Measurements from ENCODE around the gene MYO3B.
"Not testable (repeated sequence)": the region's sequence is repeated elsewhere in the genome, so short reads cannot be mapped to it uniquely, and the experiment has no call there.

Gene MYO3B

GRCh38 chr2:170212625-170213280, 34.8 kb downstream of the MYO3B start:
- no peak for DNase-seq

- DNase-seq = not testable (repeated sequence)
Measured at GRCh38 chr2:170213281-170213625, 35.3 kb downstream of the MYO3B start.

- no peak for DNase-seq
Measured at GRCh38 chr2:170213651-170214050, 35.7 kb downstream of the MYO3B start.

GRCh38 chr2:170214309-170214948, 36.5 kb downstream of the MYO3B start:
- DNase-seq = no peak

- no peak for DNase-seq
Measured at GRCh38 chr2:170215021-170215420, 37.1 kb downstream of the MYO3B start.

- DNase-seq = no peak
Measured at GRCh38 chr2:170216428-170216827, 38.5 kb downstream of the MYO3B start.

- no peak for DNase-seq
Measured at GRCh38 chr2:170216981-170217380, 39.0 kb downstream of the MYO3B start.

- DNase-seq = no peak
Measured at GRCh38 chr2:170217778-170218251, 39.9 kb downstream of the MYO3B start.

- DNase-seq = no peak
Measured at GRCh38 chr2:170218456-170218855, 40.5 kb downstream of the MYO3B start.

- DNase-seq = no peak
Measured at GRCh38 chr2:170218931-170219330, 41.0 kb downstream of the MYO3B start.

- DNase-seq = no peak
Measured at GRCh38 chr2:170221317-170222288, 43.7 kb downstream of the MYO3B start.

- DNase-seq = no peak
Measured at GRCh38 chr2:170222298-170222697, 44.4 kb downstream of the MYO3B start.

- no peak for DNase-seq
Measured at GRCh38 chr2:170222842-170223241, 44.9 kb downstream of the MYO3B start.

- DNase-seq = no peak
Measured at GRCh38 chr2:170224692-170225294, 46.8 kb downstream of the MYO3B start.

- DNase-seq = no peak
Measured at GRCh38 chr2:170226216-170226615, 48.3 kb downstream of the MYO3B start.

GRCh38 chr2:170227507-170227947, 49.6 kb downstream of the MYO3B start:
- DNase-seq = no peak

- no peak for DNase-seq
Measured at GRCh38 chr2:170227951-170228350, 50.0 kb downstream of the MYO3B start.

GRCh38 chr2:170228429-170228828, 50.5 kb downstream of the MYO3B start:
- no peak for DNase-seq

- DNase-seq = no peak
Measured at GRCh38 chr2:170229125-170229524, 51.2 kb downstream of the MYO3B start.

GRCh38 chr2:170229744-170230143, 51.8 kb downstream of the MYO3B start:
- DNase-seq = no peak

GRCh38 chr2:170235860-170236679, 58.1 kb downstream of the MYO3B start:
- no peak for DNase-seq

- DNase-seq = no peak
Measured at GRCh38 chr2:170236680-170237047, 58.7 kb downstream of the MYO3B start.

Data from activated CD4-positive, alpha-beta T cell treated with anti-CD3 and anti-CD28 coated beads, Interleukin-2, amount 50 U/mL, for 4 hours (primary cell).